Measurements from ENCODE around the gene DIAPH1. TPM values are rescaled to one million over a fixed set of nuclear protein-coding genes. Genes with fewer than 3 reads are reported as not detected.

DIAPH1 gene
- total RNA-seq, 4 donors from 2014 or later = 98.2 to 115 (median 102) TPM

DNA sequence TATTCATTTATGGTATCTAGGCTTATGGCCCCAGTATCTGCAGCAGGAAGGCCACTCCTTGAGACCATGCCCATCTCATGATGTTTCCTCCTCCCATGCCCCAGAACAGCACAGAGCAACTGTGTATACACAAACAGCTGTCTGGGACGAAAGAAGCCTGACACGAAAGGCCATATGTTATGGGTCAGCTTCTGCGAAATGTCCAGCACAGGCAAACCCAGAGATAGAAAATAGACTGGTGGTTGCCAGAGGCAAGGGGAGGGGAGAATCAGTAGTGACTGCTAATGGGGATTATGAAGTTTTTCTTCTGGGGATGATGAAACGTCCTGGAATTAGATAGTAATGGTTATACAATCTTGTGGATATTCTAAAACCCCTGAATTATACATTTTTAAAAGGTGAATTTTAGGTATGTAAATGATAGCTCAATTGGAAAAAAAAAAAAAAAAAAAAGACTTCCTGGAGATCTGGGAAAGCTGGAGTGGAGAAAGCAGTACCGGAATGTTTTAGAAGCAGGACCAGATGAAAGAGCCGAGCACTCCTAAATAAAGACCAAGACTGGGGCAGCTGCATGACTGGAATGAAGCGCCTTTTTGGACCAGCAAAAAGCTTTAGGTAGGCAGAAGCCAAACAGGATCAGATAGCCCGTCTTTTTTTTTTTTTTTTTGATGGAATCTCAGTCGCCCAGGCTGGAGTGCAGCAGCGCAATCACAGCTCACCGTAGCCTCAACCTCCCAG is 100.8 kb downstream of the DIAPH1 start:
- Histone ChIP-seq H3K4me3 (no peak overlapping the region), H3K4me1 (peaks cover 0 to 36% (median 6%) of the 10 kb centered on the region in 4 donors), H3K9me3 (no peaks in the 10 kb centered on the region), H3K36me3 (peaks cover 0 to 56% (median 0%) of the 10 kb centered on the region in 3 donors), H3K27ac (no peak overlapping the region), H3K27me3 (no peaks in the 10 kb centered on the region)
- no peak for DNase-seq
- no peak for TF ChIP-seq CTCF (IDR thresholded peaks at IDR 0.05)
- no peak for TF ChIP-seq POLR2A (IDR thresholded peaks at IDR 0.05)

GRCh38 chr5:141517312-141517711 is 101.5 kb downstream of the DIAPH1 start:
- Histone ChIP-seq H3K4me3 (no peak overlapping the region), H3K27ac (no peak overlapping the region), H3K36me3 (peaks cover 0 to 51% (median 0%) of the 10 kb centered on the region in 3 donors), H3K27me3 (no peaks in the 10 kb centered on the region), H3K4me1 (peaks cover 0 to 29% (median 6%) of the 10 kb centered on the region in 4 donors), H3K9me3 (no peaks in the 10 kb centered on the region)
- TF ChIP-seq POLR2A (IDR thresholded peaks at IDR 0.05) = no peak
- TF ChIP-seq CTCF (IDR thresholded peaks at IDR 0.05) = no peak
- no peak for DNase-seq

- H3K4me1 ChIP-seq = peaks cover 0 to 22% (median 9%) of the 10 kb centered on the region in 4 donors
- no peak overlapping the region for H3K27ac ChIP-seq
- H3K4me3 ChIP-seq = no peak overlapping the region
- H3K9me3 ChIP-seq = no peaks in the 10 kb centered on the region
- no peak for TF ChIP-seq CTCF (IDR thresholded peaks at IDR 0.05)
- TF ChIP-seq POLR2A (IDR thresholded peaks at IDR 0.05) = no peak
- DNase-seq = no peak
- no peaks in the 10 kb centered on the region for H3K27me3 ChIP-seq
- peaks cover 0 to 51% (median 0%) of the 10 kb centered on the region in 3 donors for H3K36me3 ChIP-seq
These were observed 102.2 kb downstream of the DIAPH1 start for GRCh38 chr5:141516672-141517025.

GRCh38 chr5:141515946-141516671 is 102.7 kb downstream of the DIAPH1 start:
- H3K36me3 ChIP-seq = peaks cover 0 to 55% (median 0%) of the 10 kb centered on the region in 3 donors
- no peaks in the 10 kb centered on the region for H3K9me3 ChIP-seq
- no peaks in the 10 kb centered on the region for H3K27me3 ChIP-seq
- no peak overlapping the region for H3K27ac ChIP-seq
- TF ChIP-seq POLR2A (IDR thresholded peaks at IDR 0.05) (no peak), CTCF (IDR thresholded peaks at IDR 0.05) (no peak)
- H3K4me3 ChIP-seq = no peak overlapping the region
- peaks cover 0 to 18% (median 10%) of the 10 kb centered on the region in 4 donors for H3K4me1 ChIP-seq
- no peak for DNase-seq

- H3K4me3 ChIP-seq = no peak overlapping the region
- no peak for DNase-seq
- H3K27ac ChIP-seq = peak overlapping the region in 2 of 4 donors; percentile 75 to 86
- no peak for TF ChIP-seq POLR2A (IDR thresholded peaks at IDR 0.05)
- TF ChIP-seq CTCF (IDR thresholded peaks at IDR 0.05) = no peak
- H3K9me3 ChIP-seq = no peaks in the 10 kb centered on the region
- peaks cover 0 to 18% (median 10%) of the 10 kb centered on the region in 4 donors for H3K4me1 ChIP-seq
- peaks cover 0 to 51% (median 0%) of the 10 kb centered on the region in 3 donors for H3K36me3 ChIP-seq
- H3K27me3 ChIP-seq = no peaks in the 10 kb centered on the region
These were observed 103.7 kb downstream of the DIAPH1 start for GRCh38 chr5:141515141-141515540.

All from Peyer's patch (tissue), 4 donors.